Hepatocyte (in vitro differentiated cells): ENCODE measurements around the gene PRKAG2.

Experiments
- EZH2phosphoT487 ChIP-seq: fragments of 200-600 bp; sonication (generic); IDR thresholded peaks from one replicate; pipeline ENCODE4 v1.6.1; 2018; ENCODE audit warnings: antibody characterized with exemption, mild to moderate bottlenecking, low read depth, moderate library complexity; ENCODE audit not compliant: unreplicated experiment, severe bottlenecking
- TF ChIP-seq, protein P1 (sequence below): fragments of 200-600 bp; sonication (generic); IDR thresholded peaks from 2 replicates; pipeline ENCODE4 v1.5.1; 2016; ENCODE audit warnings: antibody characterized with exemption, mild to moderate bottlenecking; ENCODE audit not compliant: poor library complexity

DNA sequence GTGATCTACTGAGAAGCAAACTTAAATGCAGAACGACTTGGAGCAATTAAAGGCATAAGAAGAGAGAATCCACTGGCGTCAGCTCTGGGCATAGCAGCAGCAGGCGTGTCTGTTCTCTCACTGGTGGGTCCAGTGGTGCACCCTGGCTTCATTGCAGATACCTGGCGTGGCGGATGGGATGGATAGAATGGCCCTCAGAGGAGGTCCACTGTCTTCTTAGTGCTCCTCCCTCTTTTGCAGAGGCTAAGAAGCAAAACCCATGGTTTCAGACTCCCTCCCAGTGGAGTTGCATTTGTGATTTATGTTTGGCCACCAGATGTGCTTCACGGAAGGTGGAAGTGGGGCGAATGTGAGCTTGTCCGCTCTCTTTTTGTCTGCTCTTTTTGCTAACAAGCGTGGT is 28.4 kb upstream of the PRKAG2 start:
- TF ChIP-seq, protein P1, sequence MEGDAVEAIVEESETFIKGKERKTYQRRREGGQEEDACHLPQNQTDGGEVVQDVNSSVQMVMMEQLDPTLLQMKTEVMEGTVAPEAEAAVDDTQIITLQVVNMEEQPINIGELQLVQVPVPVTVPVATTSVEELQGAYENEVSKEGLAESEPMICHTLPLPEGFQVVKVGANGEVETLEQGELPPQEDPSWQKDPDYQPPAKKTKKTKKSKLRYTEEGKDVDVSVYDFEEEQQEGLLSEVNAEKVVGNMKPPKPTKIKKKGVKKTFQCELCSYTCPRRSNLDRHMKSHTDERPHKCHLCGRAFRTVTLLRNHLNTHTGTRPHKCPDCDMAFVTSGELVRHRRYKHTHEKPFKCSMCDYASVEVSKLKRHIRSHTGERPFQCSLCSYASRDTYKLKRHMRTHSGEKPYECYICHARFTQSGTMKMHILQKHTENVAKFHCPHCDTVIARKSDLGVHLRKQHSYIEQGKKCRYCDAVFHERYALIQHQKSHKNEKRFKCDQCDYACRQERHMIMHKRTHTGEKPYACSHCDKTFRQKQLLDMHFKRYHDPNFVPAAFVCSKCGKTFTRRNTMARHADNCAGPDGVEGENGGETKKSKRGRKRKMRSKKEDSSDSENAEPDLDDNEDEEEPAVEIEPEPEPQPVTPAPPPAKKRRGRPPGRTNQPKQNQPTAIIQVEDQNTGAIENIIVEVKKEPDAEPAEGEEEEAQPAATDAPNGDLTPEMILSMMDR: no peak
- no peak for TF ChIP-seq EZH2phosphoT487
